IMR-90 (cell line): ENCODE data around the gene SYT17. TPM values are rescaled to one million over a fixed set of nuclear protein-coding genes. Genes with fewer than 3 reads are reported as not detected.

ENCODE experiments used
- ATAC-seq: fragments of 200-7000 bp; cut with Tn5 transposase; 2 replicates; pipeline ENCODE4 v1.9.1; 2020; ENCODE audit warnings: low read depth, mild to moderate bottlenecking, moderate library complexity
- BruUV-seq: library from RNA; stranded (reverse); fragments of 400-500 nt; replicated peaks from 2 replicates; lab custom pipeline; 2021; lab: Mats Ljungman, UMichigan
- CTCF ChIA-PET: fragments of 300-600 bp; formaldehyde crosslinking; extraction: SDS; loops from one replicate; lab custom pipeline; 2021; ENCODE audit warnings: antibody characterized with exemption; lab: Yijun Ruan, JAX
- POLR2A ChIA-PET: fragments of 300-600 bp; sonication (Branson Sonifier 250); formaldehyde crosslinking; loops from one replicate; lab custom pipeline; 2022; ENCODE audit warnings: antibody characterized with exemption; ENCODE audit not compliant: unreplicated experiment; lab: Charles Lee
- DNase-seq: peaks from one replicate; pipeline ENCODE4 v3.0.0; 2013
- H2AFZ ChIP-seq: replicated peaks from 2 replicates; pipeline ENCODE3; 2013; ENCODE audit warnings: low read length, mild to moderate bottlenecking; ENCODE audit not compliant: poor library complexity
- H2AK5ac ChIP-seq: 2 replicates; pipeline ENCODE4 v1.6.1; 2013; ENCODE audit warnings: low read depth, low read length, inconsistent platforms
- H2AK9ac ChIP-seq: replicated peaks from 2 replicates; pipeline ENCODE3; 2013; ENCODE audit warnings: mild to moderate bottlenecking, low read depth, low read length, moderate library complexity; ENCODE audit not compliant: poor library complexity
- H2BK120ac ChIP-seq: 2 replicates; pipeline ENCODE4 v1.6.1; 2013; ENCODE audit warnings: low read depth, low read length, inconsistent platforms
- H2BK15ac ChIP-seq: 3 replicates; pipeline ENCODE4 v1.6.1; 2013; ENCODE audit warnings: low read depth, low read length, inconsistent platforms
- H2BK20ac ChIP-seq: 2 replicates; pipeline ENCODE4 v1.6.1; 2013; ENCODE audit warnings: low read depth, mild to moderate bottlenecking, inconsistent platforms, low read length, moderate library complexity
- H2BK5ac ChIP-seq: 2 replicates; pipeline ENCODE4 v1.6.1; 2013; ENCODE audit warnings: mild to moderate bottlenecking, low read depth, low read length, inconsistent platforms; ENCODE audit not compliant: poor library complexity, severe bottlenecking
- H3K14ac ChIP-seq: replicated peaks from 2 replicates; pipeline ENCODE4 v1.6.1; 2013; ENCODE audit warnings: low read depth, low read length, inconsistent platforms
- H3K18ac ChIP-seq: 2 replicates; pipeline ENCODE4 v1.6.1; 2013; ENCODE audit warnings: low read depth, low read length, control low read depth
- H3K23ac ChIP-seq: 2 replicates; pipeline ENCODE4 v1.6.1; 2013; ENCODE audit warnings: low read depth, low read length, inconsistent platforms
- H3K27ac ChIP-seq: 2 replicates; pipeline ENCODE4 v1.5.1; 2013; ENCODE audit warnings: mild to moderate bottlenecking, control low read depth, low read length; ENCODE audit not compliant: insufficient read depth
- H3K27me3 ChIP-seq: 2 replicates; pipeline ENCODE4 v1.6.1; 2013; ENCODE audit warnings: low read length; ENCODE audit not compliant: control insufficient read depth, insufficient read depth
- H3K36me3 ChIP-seq: 2 replicates; pipeline ENCODE4 v1.6.1; 2013; ENCODE audit warnings: low read length, mixed read lengths; ENCODE audit not compliant: control insufficient read depth, insufficient read depth
- H3K4ac ChIP-seq: 2 replicates; pipeline ENCODE4 v1.6.1; 2013; ENCODE audit warnings: low read depth, low read length, inconsistent platforms
- H3K4me1 ChIP-seq: 2 replicates; pipeline ENCODE4 v1.6.1; 2013; ENCODE audit warnings: low read length, mixed read lengths; ENCODE audit not compliant: control insufficient read depth, insufficient read depth
- H3K4me2 ChIP-seq: 2 replicates; pipeline ENCODE4 v1.6.1; 2013; ENCODE audit warnings: low read depth, mild to moderate bottlenecking, control low read depth, low read length, moderate library complexity
- H3K4me3 ChIP-seq: 2 replicates; pipeline ENCODE4 v1.5.1; 2013; ENCODE audit warnings: low read depth, mild to moderate bottlenecking, control low read depth, low read length, moderate library complexity; ENCODE audit not compliant: insufficient read depth
- H3K56ac ChIP-seq: 2 replicates; pipeline ENCODE4 v1.6.1; 2013; ENCODE audit warnings: low read length, inconsistent platforms; ENCODE audit not compliant: insufficient read depth; ENCODE audit errors: extremely low read depth
- H3K79me1 ChIP-seq, 2 experiments: 2 replicates each; pipeline ENCODE4 v1.6.1; 2013; ENCODE audit warnings: low read length in 2 of 2, inconsistent platforms in 1 of 2, low read depth in 1 of 2
- H3K9ac ChIP-seq: 2 replicates; pipeline ENCODE4 v1.6.1; 2013; ENCODE audit warnings: low read depth, low read length, control low read depth
- H3K9me1 ChIP-seq: 2 replicates; pipeline ENCODE4 v1.6.1; 2013; ENCODE audit warnings: low read length, inconsistent platforms; ENCODE audit not compliant: insufficient read depth
- H3K9me3 ChIP-seq: 2 replicates; pipeline ENCODE4 v1.6.1; 2013; ENCODE audit warnings: low read length; ENCODE audit not compliant: control insufficient read depth, insufficient read depth
- H4K20me1 ChIP-seq: 2 replicates; pipeline ENCODE4 v1.6.1; 2013; ENCODE audit warnings: low read length, inconsistent platforms; ENCODE audit not compliant: insufficient read depth
- H4K5ac ChIP-seq: 2 replicates; pipeline ENCODE4 v1.6.1; 2013; ENCODE audit warnings: mild to moderate bottlenecking, low read depth, low read length, control low read depth
- H4K8ac ChIP-seq, 2 experiments: 2 replicates each; pipeline ENCODE4 v1.6.1; 2013; ENCODE audit warnings: low read depth in 2 of 2, low read length in 2 of 2, control low read depth in 1 of 2, inconsistent platforms in 1 of 2
- H4K91ac ChIP-seq: 2 replicates; pipeline ENCODE4 v1.6.1; 2013; ENCODE audit warnings: low read depth, low read length, inconsistent platforms; ENCODE audit not compliant: insufficient read depth
- CEBPB ChIP-seq: IDR thresholded peaks from 2 replicates; pipeline ENCODE4 v1.6.1; 2012; ENCODE audit warnings: low read depth, low read length, improper control_type of control experiment
- CHD1 ChIP-seq: IDR thresholded peaks from 2 replicates; pipeline ENCODE4 v1.6.1; 2012; ENCODE audit warnings: low read depth, low read length, improper control_type of control experiment
- WGBS, 2 experiments: methylation state at CpG; one replicate each; pipeline versions ENCODE4 v1.1.5 to v1.1.7; 2013; ENCODE audit warnings: missing lambda C conversion rate in 2 of 2; ENCODE audit not compliant: insufficient read length in 1 of 2; ENCODE audit errors: extremely low coverage in 2 of 2; 5-methylcytosine and 5-hydroxymethylcytosine counted together
- dilution Hi-C: fragments of 300-500 bp; cut with HindIII; formaldehyde crosslinking; loops from one replicate; pipeline ENCODE4 v1.14.3; 2018; ENCODE audit warnings: low sequenced_read_pairs; ENCODE audit not compliant: unreplicated experiment
- in situ Hi-C: fragments of 300-500 bp; cut with MboI; formaldehyde crosslinking; loops from 3 replicates; pipeline ENCODE4 v1.14.3; 2019; ENCODE audit warnings: low sequenced_read_pairs, inconsistent platforms, mixed read lengths
- intact Hi-C: fragments of 100-400 bp; cut with micrococcal nuclease; formaldehyde crosslinking; loops from 2 replicates; pipeline ENCODE4 v1.10.0; 2022
- polyA plus RNA-seq, 3 experiments: library from polyadenylated mRNA; depleted of rRNA; stranded (reverse); fragments of >200 nt; gene quantifications; 2 replicates each; pipeline ENCODE4 v1.2.3, GENCODE V29; 2012; ENCODE audit warnings: low replicate concordance in 1 of 3
- total RNA-seq: library from RNA; depleted of rRNA; stranded (reverse); fragments of >200 nt; gene quantifications from 2 replicates; pipeline ENCODE4 v1.2.3, GENCODE V29; 2012
- TF ChIP-seq, protein P1 (sequence below): conservative IDR thresholded peaks from 2 replicates; pipeline ENCODE4 v1.5.1; 2012; ENCODE audit warnings: mild to moderate bottlenecking, low read depth, low read length, improper control_type of control experiment

Gene SYT17
- total and polyA plus RNA-seq, 2 of the 4 experiments (the other 2 are of a cell fraction) = not detected

DNA sequence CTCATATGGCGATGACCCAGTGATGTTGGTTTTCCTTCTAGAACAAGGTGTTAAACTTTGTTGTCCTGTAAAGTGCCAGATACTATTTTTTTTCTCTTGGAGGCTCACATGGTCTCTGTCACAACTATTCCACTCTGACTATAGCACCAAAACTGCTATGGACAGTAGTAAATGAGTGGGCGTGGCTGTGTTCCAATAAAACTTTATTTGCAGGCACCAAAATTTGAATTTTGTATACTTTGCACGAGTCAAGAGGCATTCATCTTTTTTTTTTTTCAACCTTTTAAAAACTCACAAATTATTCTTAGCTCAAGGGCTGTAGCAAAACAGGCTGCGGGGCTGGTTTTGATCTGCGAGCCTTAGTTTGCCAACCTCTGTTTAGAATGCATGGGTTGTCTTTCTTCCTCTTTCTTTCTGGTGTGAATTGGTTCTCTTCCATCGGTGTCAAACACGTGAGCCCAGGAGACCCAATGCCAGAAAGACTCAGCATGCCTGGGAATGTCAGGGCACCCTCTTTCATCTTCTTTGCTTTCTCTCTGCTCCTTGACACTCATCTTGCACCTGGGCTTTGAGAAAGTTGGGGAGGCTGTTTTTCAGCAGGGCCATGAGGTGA, 2.1 kb downstream of the SYT17 start:
- no peak overlapping the region for H2BK120ac ChIP-seq
- no peaks in the 10 kb centered on the region for H4K20me1 ChIP-seq
- no CpG with 5 or more reads among the region's 7 CpGs for WGBS, 2 experiments
- BruUV-seq = no TSS peak
- H2BK15ac ChIP-seq = no peak overlapping the region
- H2AK9ac ChIP-seq = no peak overlapping the region
- no peaks in the 10 kb centered on the region for H3K36me3 ChIP-seq
- no peak overlapping the region for H3K27ac ChIP-seq
- H3K9me1 ChIP-seq = no peaks in the 10 kb centered on the region
- H4K8ac ChIP-seq = no peak overlapping the region
- no peak overlapping the region for H2BK20ac ChIP-seq
- no peaks in the 10 kb centered on the region; the same call in 1 of the 2 replicates for H3K9me3 ChIP-seq
- H3K27me3 ChIP-seq = peaks cover 41% of the 10 kb centered on the region
- H3K4ac ChIP-seq = no peak overlapping the region
- H3K23ac ChIP-seq = no peak overlapping the region
- no peak overlapping the region for H3K56ac ChIP-seq
- no peak overlapping the region for H2AK5ac ChIP-seq
- H2BK5ac ChIP-seq = no peak overlapping the region
- no peak overlapping the region for H4K5ac ChIP-seq
- H4K91ac ChIP-seq = no peak overlapping the region
- no peak overlapping the region for H2AFZ ChIP-seq
- no peak for DNase-seq
- peaks cover 2% of the 10 kb centered on the region for H3K4me1 ChIP-seq
- POLR2A ChIA-PET = interaction anchor here (0.6 kb wide), 1 partner anchor 78 kb away, joined by 5 read pairs; no protein-coding TSS in a partner anchor
- H3K4me3 ChIP-seq = no peak overlapping the region
- no peak overlapping the region for H3K9ac ChIP-seq
- CTCF ChIA-PET = no interaction called here
- TF ChIP-seq CHD1 = no peak
- TF ChIP-seq, protein P1, sequence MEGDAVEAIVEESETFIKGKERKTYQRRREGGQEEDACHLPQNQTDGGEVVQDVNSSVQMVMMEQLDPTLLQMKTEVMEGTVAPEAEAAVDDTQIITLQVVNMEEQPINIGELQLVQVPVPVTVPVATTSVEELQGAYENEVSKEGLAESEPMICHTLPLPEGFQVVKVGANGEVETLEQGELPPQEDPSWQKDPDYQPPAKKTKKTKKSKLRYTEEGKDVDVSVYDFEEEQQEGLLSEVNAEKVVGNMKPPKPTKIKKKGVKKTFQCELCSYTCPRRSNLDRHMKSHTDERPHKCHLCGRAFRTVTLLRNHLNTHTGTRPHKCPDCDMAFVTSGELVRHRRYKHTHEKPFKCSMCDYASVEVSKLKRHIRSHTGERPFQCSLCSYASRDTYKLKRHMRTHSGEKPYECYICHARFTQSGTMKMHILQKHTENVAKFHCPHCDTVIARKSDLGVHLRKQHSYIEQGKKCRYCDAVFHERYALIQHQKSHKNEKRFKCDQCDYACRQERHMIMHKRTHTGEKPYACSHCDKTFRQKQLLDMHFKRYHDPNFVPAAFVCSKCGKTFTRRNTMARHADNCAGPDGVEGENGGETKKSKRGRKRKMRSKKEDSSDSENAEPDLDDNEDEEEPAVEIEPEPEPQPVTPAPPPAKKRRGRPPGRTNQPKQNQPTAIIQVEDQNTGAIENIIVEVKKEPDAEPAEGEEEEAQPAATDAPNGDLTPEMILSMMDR = no peak
- TF ChIP-seq CEBPB = no peak
- in situ Hi-C loops (no loop called here), dilution Hi-C loops (no loop called here), intact Hi-C loops (no loop called here)
- no peak overlapping the region for H3K4me2 ChIP-seq
- H3K18ac ChIP-seq = no peak overlapping the region
- H3K14ac ChIP-seq = no peak overlapping the region
- no peaks in the 10 kb centered on the region for H3K79me1 ChIP-seq
- ATAC-seq = no peak
